Fibroblast of skin of scalp (primary cell): ENCODE results near the gene PLXDC2.

Experiments used
- DNase-seq: peaks from one replicate; pipeline ENCODE4 v3.0.0-alpha.2; 2013

Gene PLXDC2

DNA sequence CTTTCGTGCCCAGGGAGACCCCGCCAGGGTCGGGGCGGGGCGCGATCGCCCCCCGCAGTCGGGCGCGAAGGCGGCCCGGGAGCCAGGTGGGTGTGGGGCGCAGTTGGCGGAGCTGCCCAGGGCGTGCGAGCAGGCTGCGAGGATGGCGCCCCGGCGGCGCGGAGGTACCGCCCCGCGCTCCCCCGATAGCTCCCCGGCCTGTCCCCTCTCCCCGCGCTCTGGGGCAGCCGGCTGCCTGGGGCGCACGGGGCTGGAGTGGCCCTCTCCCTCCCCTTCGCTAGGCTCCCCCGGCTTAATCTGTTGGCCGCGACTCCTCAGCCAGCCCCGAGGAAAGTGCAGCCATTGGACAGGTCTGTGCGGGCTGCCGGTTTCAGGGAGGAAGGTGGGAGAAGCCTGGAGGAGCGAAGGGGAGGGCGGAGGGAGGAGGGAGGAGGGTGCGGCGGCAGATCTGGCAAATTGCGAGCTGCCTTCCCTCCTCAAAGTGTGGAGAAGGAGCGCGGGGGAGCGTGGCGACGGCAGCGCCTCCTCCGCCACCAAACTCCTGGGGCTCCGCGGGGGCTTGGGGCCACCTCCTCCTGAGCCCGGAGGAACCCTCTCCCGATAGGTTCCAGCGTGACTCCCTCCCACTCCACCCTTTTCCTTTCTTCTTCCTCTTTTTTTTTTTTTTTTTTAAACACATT, 361 bp upstream of the PLXDC2 start:
- DNase-seq = no peak

- no peak for DNase-seq
These were observed 1.1 kb downstream of the PLXDC2 start for GRCh38 chr10:19817231-19817933.

- DNase-seq = no peak
These were observed 2.6 kb downstream of the PLXDC2 start for GRCh38 chr10:19818876-19819275.

DNA sequence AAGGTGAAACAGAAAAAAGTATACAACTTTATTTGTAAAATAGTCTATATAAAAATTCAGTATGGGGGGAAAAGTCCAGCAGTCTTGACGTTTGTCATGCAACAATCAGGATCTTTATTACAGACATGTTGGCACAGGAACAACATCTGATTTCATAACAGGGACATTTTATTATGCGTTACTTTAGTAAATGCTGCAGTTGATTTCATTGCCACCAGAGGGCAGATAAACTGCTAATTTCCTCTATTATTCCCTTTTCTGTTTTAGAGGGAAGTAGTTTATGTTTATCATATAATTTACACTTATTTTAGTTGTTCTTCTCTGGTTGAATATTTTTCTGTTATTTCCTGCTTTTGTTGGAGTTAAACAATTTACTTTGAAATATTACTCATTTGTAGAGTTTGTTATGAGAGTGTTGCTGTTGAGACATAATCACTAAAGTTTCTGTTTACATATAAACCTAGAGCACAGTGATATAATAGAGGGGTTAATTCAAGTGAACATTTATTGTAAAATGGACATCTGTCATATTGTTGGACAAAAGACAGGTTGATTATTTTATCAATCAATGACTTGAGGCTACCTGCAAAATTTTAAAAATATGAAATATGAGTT, 3.3 kb downstream of the PLXDC2 start:
- DNase-seq = peak; percentile 60

DNA sequence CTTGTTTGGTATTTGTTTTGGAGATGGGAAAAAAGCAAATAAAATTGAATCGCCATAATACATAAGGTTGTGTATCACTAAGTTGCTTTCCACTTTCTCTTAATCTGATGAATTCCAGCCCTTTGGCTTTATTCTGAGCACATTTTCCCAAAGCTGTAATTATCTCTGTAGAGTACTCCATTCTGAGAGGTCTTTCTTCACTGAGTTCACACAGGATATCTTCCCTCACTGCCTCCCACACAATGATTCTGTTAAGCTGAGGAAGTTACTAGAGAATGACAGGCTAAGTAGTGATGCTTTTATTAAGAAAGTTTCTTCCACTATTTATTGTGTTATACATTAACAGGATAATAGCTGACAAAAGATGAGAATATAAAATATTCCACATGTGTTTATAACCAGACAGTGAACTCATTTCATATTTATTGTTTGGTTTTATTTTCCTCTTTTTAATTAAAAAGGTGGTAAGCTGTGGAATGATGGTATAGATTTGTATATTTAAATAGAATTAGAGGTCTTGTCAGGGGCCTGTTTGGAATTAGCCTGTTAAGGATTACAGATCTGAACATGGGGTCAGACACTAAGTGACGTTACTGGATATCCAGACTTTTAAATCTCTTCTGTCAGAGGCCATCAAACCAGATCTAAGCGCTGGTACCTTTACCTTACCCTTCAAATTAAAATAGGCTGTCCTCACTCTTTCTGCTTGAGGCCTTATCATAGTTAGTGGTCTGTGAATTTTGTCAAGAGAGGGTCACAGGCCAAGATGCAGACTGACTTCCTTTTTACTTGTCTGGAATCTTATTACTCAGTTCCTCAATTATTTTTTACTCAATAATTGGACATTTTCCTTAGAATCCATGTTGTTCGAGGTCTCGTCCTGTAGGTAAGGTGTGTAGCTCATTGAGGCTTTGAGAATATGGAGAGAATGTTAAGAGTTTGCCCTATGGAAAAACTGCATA, 8.4 kb downstream of the PLXDC2 start:
- DNase-seq = no peak

- DNase-seq = no peak
These were observed 9.5 kb downstream of the PLXDC2 start for GRCh38 chr10:19825700-19826099.

DNA sequence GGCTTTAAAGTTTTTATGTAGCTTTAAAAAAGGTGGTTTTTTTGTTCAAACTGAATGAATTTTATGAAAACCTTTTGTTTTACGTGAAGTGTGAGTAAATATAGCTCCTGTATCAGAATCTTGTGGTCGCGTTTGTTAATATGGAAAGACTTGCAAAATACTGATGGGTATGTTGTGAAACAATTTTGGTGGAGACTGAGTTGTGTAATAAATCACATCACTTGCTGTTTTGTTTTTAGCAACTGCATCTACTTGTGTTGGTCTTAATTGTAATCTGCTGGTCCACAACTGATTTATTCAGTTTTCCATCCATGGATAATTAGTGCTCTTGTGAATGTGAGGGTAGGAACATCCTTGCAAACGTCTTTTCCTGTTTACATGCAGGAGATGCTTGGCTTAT, 10.5 kb downstream of the PLXDC2 start:
- no peak for DNase-seq

- no peak for DNase-seq
These were observed 12.2 kb downstream of the PLXDC2 start for GRCh38 chr10:19828278-19829049.

DNA sequence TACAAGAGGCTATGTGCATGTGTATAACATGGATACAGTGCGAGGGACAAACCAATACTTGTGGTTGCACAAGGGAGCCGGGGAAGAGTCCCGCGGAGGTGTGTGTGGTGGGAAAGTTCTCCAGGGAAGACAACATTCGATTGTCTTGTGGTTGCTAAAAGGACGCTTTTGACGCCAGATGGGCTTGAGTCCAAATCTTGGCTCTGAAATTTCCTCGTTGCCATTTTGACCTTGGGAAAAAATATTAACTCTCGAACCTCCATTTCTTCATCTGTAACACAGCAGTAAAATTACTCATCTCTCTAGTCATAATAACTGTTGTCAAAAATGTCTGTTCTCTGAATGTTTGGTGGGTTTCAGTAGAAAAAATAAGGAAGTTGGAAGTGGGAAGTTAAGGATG, 16.5 kb downstream of the PLXDC2 start:
- DNase-seq = no peak

DNA sequence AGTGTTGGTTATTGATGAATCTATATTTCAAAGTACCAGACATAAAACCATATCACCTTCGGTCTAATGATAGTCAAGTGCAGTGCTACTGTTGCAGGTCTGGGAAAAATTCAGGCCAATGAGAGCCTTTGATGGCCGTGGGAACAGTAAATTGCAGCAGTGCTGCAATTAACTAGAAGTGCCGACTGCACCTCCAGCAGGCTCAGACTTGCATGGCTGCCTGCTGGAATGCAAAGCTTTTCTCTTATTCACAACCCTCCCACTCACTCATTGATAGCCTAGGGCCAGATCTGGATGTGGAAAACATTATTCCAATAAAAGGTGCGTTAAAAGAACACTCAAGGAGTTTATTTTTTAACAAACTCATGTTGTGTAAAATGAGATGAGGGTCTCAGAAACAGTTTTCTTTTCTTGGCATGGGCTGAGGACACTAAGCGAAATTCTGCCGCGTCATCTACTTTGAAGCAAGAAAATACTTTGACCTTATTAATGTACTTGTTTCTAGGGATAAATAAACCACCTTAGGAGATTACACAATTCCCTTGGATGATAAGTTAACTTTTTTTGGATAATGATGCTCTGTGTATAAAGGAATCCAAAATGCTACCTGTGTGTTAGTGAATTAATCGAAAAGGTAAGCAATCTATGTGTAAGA, 17.1 kb downstream of the PLXDC2 start:
- DNase-seq = no peak

GRCh38 chr10:19835952-19836351, 19.7 kb downstream of the PLXDC2 start:
- DNase-seq = no peak

- no peak for DNase-seq
These were observed 22.9 kb downstream of the PLXDC2 start for GRCh38 chr10:19839090-19839489.

DNA sequence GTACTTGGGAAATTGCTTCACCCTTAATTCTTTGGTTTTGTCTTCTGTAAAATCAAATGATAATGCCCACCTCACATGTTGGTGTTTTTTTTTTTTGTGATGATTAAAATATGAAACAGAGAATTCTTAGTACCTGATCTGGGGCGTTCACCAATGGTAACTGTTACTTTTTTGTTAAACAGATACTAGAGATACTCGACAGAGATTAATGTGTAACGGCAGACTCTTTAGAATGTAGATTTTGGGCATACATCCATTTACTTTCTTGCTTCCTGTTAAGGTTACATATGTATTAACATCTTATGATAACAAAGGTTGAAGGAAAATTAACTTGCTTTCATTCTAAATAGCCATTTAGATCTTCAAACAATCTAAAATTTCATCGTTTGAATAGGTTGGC, 23.3 kb downstream of the PLXDC2 start:
- no peak for DNase-seq

GRCh38 chr10:19840776-19841175, 24.5 kb downstream of the PLXDC2 start:
- no peak for DNase-seq

- peak; percentile 69 for DNase-seq
These were observed 27.3 kb downstream of the PLXDC2 start for GRCh38 chr10:19843487-19843886.

GRCh38 chr10:19845503-19846368, 29.5 kb downstream of the PLXDC2 start:
- no peak for DNase-seq

GRCh38 chr10:19847321-19847720, 31.1 kb downstream of the PLXDC2 start:
- DNase-seq = peak; percentile 87

DNA sequence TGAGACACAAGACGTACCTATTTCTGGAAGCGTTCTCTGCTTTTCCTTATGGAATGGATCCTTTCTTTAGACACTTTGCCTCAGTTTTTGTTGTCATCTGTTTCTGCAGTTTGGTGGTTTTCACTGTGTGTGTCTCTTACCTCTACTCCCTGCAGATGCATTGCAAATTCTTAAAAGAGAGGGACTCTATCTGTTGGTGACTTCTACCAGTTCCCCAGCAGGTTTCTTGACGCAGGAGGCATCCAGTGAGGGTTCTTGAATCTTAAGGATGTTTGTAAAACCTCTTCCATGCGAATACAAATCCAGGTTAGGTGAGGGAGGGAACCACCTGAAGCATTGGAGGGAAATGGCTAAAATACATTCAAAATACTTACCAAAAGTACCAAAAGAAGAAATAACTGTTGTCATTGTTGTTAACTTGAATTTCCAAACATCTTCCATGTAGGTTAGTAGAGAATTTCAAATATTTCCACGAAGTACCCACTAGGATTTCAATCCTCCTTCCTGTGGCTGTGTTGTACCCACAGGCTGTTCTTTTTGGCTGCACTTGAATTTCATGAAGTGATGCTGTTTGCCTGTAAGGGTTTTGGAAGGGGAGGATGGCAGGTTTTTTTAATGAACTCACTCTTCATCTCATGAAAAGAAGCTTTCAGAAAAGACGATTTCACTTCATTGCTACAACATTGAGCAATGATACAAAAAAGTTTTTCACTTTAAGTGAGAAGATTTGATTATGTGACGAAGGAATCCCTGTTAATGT, 32.2 kb downstream of the PLXDC2 start:
- DNase-seq = no peak

DNA sequence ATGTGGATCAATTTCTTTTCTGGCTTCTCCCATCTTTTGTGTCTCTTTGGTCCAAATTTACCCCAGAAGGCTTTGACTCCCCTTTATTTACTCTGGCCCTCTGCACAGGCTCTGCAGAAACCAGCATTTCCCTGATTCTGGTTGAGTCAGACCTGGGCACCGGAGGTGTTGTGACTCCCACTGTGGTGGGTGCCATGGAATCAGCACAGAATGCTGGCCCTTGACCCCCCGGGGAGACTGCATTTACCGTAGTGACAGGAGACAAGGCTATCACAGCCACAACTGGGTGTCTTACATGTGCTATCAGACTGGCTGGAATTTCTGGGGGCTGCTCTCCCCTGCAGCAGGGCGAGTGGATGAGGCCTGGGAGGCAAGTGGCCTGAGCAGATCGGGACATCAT, 37.6 kb downstream of the PLXDC2 start:
- DNase-seq = no peak

DNA sequence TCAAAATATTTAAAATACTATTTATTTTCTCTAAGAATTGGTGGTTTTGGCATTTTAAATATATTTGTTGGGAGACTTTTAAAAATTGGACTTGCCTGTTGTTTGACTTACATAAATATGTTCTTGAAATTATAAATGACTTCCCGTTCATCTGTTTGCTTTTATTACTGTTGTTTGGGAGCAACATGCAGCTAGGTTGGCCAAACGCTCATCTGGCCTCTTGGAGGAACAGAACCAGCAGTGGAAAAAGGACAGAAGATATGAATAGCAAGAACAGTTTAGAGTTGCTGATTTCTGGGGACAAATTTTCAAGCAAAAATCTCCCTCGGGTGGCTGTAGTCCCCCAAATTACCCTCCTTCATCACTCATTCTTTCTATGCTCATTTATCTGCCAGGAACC, 41.6 kb downstream of the PLXDC2 start:
- DNase-seq = no peak
